Fibroblast of skin of left quadriceps (primary cell): ENCODE data around the gene TMEM132C.

Experiments
- DNase-seq, 2 experiments: peaks; one replicate each; pipeline ENCODE4 v3.0.0-alpha.2; 2013; ENCODE audit warnings: low read depth in 2 of 2

The TMEM132C gene

DNA sequence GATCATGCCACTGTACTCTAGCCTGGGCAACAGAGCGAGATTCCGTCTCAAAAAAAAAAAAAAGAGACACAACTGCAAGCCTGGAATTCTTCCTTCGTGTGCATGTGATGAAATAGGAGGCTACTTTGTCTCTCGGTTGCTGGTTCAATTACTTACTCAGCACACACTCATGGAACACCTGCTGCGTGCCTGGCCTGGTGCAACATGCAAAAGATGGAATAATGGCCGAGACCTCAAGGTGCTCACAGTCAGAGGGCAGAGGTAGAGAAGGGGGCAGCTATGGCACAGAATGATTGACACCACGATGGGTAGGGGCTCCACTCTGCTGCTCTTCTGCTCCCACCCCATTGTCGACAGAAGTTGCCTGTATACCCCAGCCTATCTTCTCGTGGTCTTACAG is 444.5 kb downstream of the TMEM132C start:
- DNase-seq, result no peak

DNA sequence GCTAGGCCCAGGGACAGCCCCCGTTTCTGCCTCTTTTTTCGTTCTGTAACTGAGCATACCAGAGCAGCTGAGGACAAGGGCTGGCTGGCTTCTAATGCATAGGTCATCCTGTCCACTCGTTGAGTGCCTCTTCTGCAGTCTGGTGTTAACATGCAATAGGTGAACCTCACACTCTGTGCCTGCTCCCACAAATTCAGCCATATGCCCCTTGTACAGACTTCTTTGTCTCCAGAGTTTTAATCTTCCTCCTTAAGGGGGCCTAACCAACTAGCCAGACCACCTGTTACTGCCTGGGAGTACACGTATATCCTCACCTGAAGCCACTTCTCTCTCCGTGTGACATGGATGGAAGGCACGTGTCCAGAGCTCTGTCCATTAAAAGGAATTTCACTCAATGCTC is 445.7 kb downstream of the TMEM132C start:
- DNase-seq, result no peak

DNA sequence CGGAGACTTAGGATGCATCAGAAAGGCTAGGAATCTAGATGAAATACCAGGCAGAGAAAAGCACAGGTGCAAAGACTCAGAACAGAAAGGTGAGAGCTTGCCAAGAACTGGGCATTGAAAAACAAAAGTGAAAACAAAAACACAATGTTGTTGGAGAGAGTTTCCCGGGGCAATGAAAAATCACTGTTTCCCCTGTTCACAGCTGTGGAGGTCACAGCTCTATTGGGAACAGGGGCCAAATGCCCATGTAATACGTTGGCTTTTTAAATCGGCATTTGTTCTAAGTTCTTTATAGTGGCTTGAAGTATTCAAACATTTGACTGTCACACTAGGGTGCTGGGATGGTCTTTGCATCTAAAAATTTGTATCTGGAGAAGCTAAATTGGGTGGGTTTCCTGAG is 448.5 kb downstream of the TMEM132C start:
- DNase-seq, result no peak

DNA sequence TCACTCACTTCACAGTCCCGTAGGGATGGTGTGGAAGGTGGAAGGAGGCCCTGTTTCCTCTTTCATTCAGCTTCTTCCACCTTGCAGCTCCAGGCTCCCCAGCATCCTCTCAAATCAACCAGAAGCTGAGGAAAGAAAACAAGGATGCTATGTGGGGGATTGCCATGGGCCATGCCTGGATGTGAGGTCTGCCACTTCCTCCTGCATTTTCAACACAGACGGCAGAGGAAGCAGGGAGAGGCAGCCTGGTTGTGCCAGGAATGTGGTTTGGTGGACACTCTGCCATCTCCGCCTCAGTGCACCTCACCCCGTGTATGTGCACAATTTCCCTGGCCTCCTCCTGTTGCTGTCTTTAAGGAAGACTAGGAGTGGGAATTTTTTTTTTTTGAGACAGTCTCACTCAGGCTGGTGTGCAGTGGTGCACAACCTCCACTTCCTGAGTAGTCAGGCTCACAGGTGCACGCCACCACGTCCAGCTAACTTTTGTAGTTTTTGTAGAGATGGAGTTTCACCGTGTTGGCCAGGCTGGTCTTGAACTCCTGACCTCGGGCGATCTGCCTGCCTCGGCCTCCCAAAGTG is 457.6 kb downstream of the TMEM132C start:
- no peak for DNase-seq

DNA sequence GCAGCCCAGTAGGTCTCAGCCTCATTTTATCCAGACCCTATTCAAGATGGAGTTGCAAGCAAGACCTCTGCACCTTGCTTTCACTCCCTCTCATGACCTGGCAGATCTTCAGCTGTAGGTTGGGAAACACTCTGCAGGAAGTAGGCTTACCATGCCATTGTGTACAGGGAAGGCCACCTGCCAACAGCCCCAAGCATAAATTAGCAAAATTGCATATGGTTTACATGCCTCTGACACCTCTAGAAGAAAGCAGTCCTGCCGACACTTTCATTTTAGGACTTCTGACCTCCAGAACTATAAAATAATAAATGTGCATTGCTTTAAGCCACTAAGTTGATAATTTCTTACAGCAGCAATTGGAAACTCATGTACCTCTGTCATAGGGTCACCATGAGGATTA is 459.9 kb downstream of the TMEM132C start:
- no peak for DNase-seq

DNA sequence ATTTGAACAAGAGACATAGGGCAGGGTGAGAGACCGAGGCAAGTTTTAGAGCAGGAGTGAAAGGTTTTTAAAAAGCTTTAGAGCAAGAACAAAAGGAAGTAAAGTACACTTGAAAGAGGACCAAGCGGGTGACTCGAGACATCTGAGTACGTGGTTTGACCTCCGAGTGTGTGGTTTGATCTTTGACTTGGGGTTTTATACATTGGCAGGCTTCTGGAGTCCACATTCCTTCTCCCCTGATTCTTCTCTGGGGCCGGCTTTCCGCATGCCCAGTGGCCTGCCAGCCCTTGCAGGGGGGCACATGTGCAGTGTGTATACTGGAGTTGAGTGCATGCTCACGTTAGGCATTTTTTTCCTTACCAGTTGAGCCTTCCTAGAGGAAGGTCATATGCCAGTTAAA is 460.5 kb downstream of the TMEM132C start:
- no peak for DNase-seq

DNA sequence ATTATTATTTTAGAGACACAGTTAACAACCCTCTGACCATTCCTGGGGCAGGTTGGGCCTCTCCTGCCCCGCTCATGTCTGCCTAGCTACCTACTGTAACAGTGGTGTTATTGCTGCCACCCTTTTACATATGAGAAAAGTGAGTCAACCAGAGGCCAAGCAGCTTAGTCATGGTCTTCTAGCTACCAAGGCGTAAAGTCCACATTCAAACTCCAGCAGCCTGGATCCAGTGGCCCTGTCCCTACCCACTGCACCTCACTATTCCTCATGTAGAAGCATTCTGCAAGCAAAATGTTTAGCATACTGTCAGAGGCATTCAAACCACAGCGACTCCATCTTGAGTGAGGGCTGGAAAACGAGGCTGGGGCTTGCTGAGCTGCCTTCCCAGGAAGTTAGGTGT is 461.0 kb downstream of the TMEM132C start:
- DNase-seq, result no peak

DNA sequence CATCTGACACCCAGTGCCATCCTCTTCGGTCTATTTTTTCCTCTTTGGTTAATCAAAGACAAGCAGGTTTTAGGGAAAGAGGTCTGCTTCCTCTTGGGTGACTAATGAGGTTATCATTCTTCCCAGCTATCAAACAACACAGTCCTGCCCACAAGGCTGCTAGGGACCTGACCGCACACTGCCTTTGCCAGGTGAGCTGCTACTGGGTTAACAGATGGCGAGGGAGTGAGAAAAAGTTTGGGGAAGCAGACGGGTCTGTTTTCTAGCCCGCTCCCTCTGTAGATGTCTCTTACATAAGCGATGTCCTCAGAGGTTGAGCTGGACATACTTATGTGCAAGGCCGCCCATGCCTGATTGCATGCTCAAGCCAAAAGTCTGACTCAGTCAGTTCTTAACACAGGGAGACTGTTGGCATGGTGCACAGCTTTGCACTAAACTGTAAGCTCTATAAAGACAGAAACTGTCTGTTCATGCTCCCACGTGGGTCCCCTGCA is 462.7 kb downstream of the TMEM132C start:
- DNase-seq, result no peak

DNA sequence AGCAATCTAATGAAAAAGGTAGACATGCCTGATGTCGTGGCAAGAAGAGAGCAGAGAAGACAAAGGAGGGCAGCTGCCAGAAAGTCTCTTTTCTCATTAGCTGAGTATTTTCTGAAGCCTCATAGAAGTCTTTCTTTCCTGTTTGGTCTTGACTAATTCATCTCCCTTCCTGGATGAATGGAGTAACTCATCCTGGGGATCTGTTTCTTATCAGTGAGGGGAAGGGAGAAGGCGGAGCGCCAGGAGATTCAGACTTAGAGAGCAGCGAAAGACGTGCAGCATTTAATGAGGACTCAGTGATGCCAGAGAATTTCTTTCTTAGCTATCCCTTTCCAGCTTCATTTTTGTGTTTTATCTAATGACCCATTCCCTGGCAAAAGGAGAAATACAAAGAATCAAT is 467.4 kb downstream of the TMEM132C start:
- no peak for DNase-seq

DNA sequence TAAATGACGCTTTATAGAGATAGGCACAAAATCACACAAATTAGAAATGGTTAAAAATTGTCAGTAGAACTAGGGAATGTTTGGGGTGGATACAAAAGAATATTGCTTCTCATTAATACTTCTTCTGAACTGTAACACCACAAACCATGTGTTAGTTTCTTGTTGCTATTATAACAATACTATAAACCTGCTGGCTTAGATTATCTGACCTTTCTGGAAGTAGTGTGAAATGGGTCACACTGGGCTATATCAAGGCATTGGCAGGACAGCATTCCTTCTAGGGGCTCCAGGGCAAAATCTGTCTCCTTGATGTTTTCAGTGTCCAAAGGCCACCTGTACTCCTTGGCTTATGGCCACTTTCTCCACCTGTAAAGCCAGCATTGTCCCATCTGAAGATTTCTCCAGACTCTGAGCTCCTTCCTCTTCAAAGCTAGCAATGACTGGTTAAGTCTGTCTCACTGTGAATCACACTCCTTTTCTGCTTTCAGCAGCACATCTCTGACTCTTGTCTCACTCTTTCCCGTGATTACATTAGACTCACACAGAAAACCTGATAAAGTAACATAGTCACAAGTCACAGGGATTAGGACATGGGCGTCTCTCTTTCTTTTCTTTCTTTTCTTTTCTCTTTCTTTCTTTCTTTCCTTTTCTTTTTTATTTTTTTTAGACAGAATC is 470.5 kb downstream of the TMEM132C start:
- DNase-seq, result no peak

DNA sequence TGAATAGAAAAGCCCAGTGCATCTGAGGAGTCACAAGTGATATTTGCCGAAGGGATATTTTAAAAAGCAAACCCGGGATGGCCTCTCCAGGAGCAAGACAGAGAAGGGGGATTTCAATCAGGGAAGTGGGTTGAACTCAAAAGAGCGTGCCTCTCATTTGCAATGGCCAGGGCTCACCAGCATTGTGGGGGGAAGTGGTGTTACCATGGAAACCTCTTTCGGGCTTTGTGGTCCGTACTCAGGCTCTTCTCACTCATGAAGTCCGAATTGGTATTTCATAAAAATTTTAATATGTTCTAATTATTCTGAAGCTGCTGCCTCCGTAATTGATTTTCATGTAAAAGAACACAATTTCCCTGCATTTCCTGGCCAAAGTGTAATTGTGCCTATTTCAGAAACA is 476.9 kb downstream of the TMEM132C start:
- no peak for DNase-seq

DNA sequence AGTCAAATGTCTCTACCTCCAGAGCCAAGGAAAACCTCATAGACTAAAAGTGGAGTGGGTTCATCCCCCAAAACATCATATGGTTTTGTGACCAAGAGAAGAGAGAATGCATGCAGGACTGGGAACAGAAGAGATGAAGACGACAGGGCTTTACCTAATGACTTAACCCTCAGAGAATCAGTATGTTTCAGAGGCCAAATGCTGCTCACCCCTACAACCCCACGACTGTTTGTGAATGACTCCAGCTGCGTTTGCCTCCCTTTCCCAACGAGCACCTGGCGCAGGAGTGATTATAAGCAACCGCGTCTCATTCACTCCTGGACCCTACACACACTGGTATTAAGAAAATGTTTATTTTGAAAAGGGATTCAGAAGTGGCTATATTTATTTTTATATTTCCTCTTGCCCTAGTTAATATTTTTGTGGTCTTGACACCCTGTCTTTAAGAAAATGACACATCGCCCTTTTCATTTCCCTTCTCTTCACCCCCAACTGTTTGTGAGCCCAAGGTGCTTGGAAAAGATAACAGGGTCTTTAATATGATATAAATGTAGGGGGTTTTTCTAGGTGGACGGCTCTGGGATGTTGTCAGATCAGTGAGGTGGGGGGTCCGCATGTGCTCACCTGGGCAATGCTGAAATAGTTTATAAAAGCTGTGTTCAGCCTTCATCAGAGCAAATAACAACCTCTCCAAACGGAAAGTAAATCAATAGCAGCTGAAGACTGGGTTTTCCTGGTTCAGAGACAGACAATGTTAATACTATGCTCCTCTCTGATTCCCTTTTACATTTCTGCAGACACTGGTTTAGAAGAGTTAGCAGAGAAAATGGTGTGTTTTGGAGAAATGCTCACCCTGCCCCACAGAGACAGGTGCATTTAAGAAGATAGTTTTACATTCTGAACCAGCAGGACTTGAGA is 479.1 kb downstream of the TMEM132C start:
- no peak for DNase-seq

DNA sequence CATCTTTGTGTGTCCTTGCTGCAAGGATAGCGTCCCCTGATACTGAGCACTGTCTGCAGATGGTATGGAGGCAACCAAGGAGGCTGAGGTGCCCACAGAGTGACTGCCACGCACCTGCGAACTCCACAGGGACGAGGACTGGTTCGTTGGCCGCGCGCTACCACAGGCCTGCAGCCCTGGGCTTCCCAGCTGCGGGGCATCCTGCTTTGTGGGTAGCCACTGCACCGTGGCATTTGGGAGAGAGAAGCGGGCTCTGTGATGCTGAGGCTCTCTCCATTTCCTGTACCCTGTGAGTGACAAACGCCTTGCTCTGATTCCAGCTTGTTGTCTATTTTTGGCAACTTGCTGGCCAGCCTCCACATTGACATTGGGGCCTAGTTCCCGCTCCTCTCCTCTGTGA is 480.5 kb downstream of the TMEM132C start:
- DNase-seq, result no peak

DNA sequence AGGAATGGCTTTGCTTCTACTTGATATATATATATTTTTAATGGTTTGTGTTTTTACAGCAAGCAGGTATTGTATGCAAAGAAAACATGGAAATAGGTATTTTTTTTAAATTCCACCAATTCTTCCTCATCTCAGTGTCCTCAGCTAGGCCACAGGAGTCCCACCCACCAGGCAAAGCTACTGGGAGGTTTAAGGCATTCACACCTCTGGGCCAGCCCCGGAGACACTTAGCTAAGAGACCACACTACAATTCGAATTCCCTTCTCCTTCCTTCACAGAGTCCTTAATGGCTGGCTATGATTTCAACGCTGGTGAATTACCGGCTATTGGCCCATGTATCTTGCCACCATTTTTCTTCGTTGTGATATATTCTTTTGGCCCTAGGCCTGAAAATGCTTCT is 485.4 kb downstream of the TMEM132C start:
- DNase-seq, result no peak

DNA sequence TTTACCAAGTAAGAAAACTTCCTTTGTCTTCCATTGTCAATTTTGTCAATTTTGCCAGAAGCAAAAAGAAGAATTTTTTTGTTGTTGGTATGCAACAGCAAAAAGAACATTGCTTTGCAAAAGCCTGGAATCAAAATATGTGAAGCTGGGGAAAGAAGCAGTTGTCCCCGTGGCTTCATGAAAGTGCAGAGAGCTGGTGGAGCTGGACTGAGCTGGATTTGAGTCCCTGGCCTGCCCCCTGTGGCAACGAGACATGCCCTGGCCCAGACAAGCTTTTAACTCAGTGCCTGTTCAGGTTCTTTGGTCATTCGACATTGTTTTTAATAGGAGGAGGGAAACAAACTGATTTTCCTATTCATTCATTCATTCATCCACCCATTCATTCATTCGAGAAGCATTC is 486.5 kb downstream of the TMEM132C start:
- DNase-seq, result no peak

DNA sequence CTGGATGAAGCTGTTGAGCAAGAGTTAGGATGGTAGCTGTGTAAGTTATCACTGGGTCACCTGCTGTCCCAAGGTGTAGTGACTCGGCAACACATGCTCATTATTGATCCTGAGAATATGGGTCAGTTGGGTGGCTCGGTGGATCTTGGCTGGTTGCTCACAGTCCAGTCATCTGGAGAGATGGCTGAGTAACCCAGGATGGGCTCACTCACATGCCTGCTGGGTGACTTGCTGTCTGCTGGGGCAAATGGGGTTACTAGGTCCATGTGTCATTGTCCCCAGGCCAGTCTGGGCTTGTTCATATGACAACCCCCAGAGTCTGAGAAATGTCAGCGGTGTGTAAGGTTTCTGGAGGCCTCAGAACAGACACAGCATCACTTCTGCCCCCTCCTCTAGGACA is 487.3 kb downstream of the TMEM132C start:
- DNase-seq, result no peak

DNA sequence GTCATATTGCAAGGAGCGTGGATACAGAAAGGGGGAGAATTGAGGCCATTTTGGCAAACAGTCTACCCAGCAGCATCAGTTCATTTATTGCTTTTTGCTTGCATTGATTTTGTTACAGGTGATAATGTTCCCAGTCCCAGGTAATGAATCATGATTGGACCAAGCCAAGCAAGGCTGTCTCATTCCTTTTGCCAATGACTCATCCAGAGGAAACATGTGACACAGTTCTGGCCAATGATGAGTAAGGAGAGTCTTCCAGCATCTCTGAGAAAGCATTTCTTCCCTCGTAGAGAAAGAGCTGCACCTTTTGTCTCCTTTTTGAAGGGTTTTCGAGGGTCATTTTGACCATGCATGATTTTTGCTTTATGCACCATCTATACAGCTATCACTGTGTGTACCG is 488.6 kb downstream of the TMEM132C start:
- DNase-seq, result no peak
